HepG2 (cell line): ENCODE results near the gene JPH4. TPM values are rescaled to one million over a fixed set of nuclear protein-coding genes. Genes with fewer than 3 reads are reported as not detected.
A peak's percentile ranks its signal among the peaks of the same experiment; 100 is the strongest.

Source experiments
- CBX5 ChIP-seq: sonication (generic); formaldehyde crosslinking; IDR thresholded peaks from 2 replicates; pipeline ENCODE4 v1.4.0; 2020; ENCODE audit warnings: missing genetic modification reagents, borderline replicate concordance
- ESRRA ChIP-seq: sonication (generic); formaldehyde crosslinking; IDR thresholded peaks from 2 replicates; pipeline ENCODE4 v1.5.1; 2020; ENCODE audit warnings: mild to moderate bottlenecking, low read depth, missing genetic modification reagents
- ETV5 ChIP-seq: IDR thresholded peaks from 2 replicates; pipeline ENCODE4 v1.6.1; 2018; ENCODE audit warnings: missing biosample characterization, missing genetic modification reagents, inconsistent platforms, borderline replicate concordance
- GLI4 ChIP-seq: sonication (generic); formaldehyde crosslinking; IDR thresholded peaks from 2 replicates; pipeline ENCODE4 v1.5.1; 2020; ENCODE audit warnings: missing genetic modification reagents, mild to moderate bottlenecking, moderate library complexity, borderline replicate concordance
- HES4 ChIP-seq: sonication (generic); formaldehyde crosslinking; IDR thresholded peaks from 2 replicates; pipeline ENCODE4 v1.9.0; 2021; ENCODE audit warnings: mild to moderate bottlenecking, missing genetic modification reagents, borderline replicate concordance
- HNRNPLL ChIP-seq: fragments of 200-400 bp; formaldehyde crosslinking; IDR thresholded peaks from 2 replicates; pipeline ENCODE4 v1.6.1; 2017; ENCODE audit warnings: mild to moderate bottlenecking, low read depth, low read length; ENCODE audit not compliant: poor library complexity, severe bottlenecking
- ISX ChIP-seq: sonication (generic); formaldehyde crosslinking; conservative IDR thresholded peaks from 2 replicates; pipeline ENCODE4 v1.5.0; 2020; ENCODE audit warnings: missing genetic modification reagents
- NFE2L1 ChIP-seq: sonication (generic); formaldehyde crosslinking; IDR thresholded peaks from 2 replicates; pipeline ENCODE4 v1.4.0; 2020; ENCODE audit warnings: missing genetic modification reagents, mild to moderate bottlenecking, borderline replicate concordance
- RARA ChIP-seq: IDR thresholded peaks from 2 replicates; pipeline ENCODE4 v1.6.1; 2016; ENCODE audit warnings: missing genetic modification reagents, missing compliant biosample characterization
- SAP130 ChIP-seq: IDR thresholded peaks from 2 replicates; pipeline ENCODE4 v1.6.1; 2016; ENCODE audit warnings: low read depth
- THAP9 ChIP-seq: sonication (generic); formaldehyde crosslinking; IDR thresholded peaks from 2 replicates; pipeline ENCODE4; 2020; ENCODE audit warnings: missing genetic modification reagents, mild to moderate bottlenecking, borderline replicate concordance
- ZBED4 ChIP-seq: sonication (generic); formaldehyde crosslinking; IDR thresholded peaks from 2 replicates; pipeline ENCODE4 v1.4.0; 2020; ENCODE audit warnings: missing genetic modification reagents, borderline replicate concordance
- ZNF256 ChIP-seq: sonication (generic); formaldehyde crosslinking; conservative IDR thresholded peaks from 2 replicates; pipeline ENCODE4 v1.4.0; 2020; ENCODE audit warnings: missing genetic modification reagents
- ZNF512 ChIP-seq: sonication (generic); formaldehyde crosslinking; IDR thresholded peaks from 2 replicates; pipeline ENCODE4 v1.4.0; 2020; ENCODE audit warnings: mild to moderate bottlenecking, missing genetic modification reagents
- ZNF709 ChIP-seq: sonication (generic); formaldehyde crosslinking; IDR thresholded peaks from 2 replicates; pipeline ENCODE4 v1.5.0; 2020; ENCODE audit warnings: mild to moderate bottlenecking, missing genetic modification reagents
- ZNF800 ChIP-seq: sonication (generic); formaldehyde crosslinking; IDR thresholded peaks from 2 replicates; pipeline ENCODE4 v1.4.0; 2020; ENCODE audit warnings: missing genetic modification reagents
- polyA plus RNA-seq, 8 experiments: library from polyadenylated mRNA; depleted of rRNA in 3 of 8; stranded (reverse) in 7 of 8; unstranded in 1 of 8; fragments of >200 nt; fragmentation: Illumina TruSeq in 4 of 8; extraction: Trizol in 4 of 8; gene quantifications; 2 replicates each; pipeline versions ENCODE4 v1.2.1 to v1.2.3, GENCODE V29; 2011 to 2016; ENCODE audit warnings: low read depth in 4 of 8, missing spikeins in 1 of 8, mixed read lengths in 1 of 8; ENCODE audit not compliant: insufficient read depth in 1 of 8
- total RNA-seq, 5 experiments: library from RNA; depleted of rRNA; stranded (reverse); fragments of >200 nt; fragmentation: Illumina TruSeq; extraction: Trizol; gene quantifications; 2 replicates each; pipeline ENCODE4 v1.2.3, GENCODE V29; 2016; ENCODE audit warnings: low read depth in 1 of 5

Gene JPH4
- total and polyA plus RNA-seq, 2 of the 13 experiments (the other 11 are each of a cell fraction or from before 2014, with no cell fraction given) = 0.08 to 0.22 TPM

- TF ChIP-seq ETV5 (CRISPR knock-in tag) = peak; percentile 65; the same call in 1 of the 2 replicates
- TF ChIP-seq HES4 = no peak
- peak; percentile 92 for TF ChIP-seq SAP130
- no peak; the same call in 1 of the 2 replicates for TF ChIP-seq ZNF256 (CRISPR knock-in tag)
- 0 out of 2 replicates have a peak, but pooled peaks have one; percentile 37 for TF ChIP-seq ISX
- peak; percentile 42; the same call in 1 of the 2 replicates for TF ChIP-seq ESRRA (CRISPR knock-in tag)
- no peak for TF ChIP-seq HNRNPLL
- TF ChIP-seq CBX5 (CRISPR knock-in tag) = peak; percentile 99
- no peak for TF ChIP-seq GLI4 (CRISPR knock-in tag)
- no peak for TF ChIP-seq ZNF709 (CRISPR knock-in tag)
- no peak for TF ChIP-seq ZNF512 (CRISPR knock-in tag)
- peak; percentile 92 for TF ChIP-seq RARA (CRISPR knock-in tag)
- TF ChIP-seq THAP9 (CRISPR knock-in tag) = no peak
- TF ChIP-seq ZNF800 (CRISPR knock-in tag) = no peak
- no peak; the same call in 1 of the 2 replicates for TF ChIP-seq ZBED4 (CRISPR knock-in tag)
- no peak for TF ChIP-seq NFE2L1 (CRISPR knock-in tag)
Measured at GRCh38 chr14:23613242-23614070, 34.9 kb upstream of the JPH4 start (continued).
